MM.1S (cell line): Measurements from ENCODE around the gene SYCN.

ENCODE experiments used
- CTCF ChIP-seq: fragments of 300-600 bp; sonication (generic); IDR thresholded peaks from 2 replicates; pipeline ENCODE4 v1.5.1; 2016; ENCODE audit warnings: antibody characterized with exemption, low read length, mixed read lengths
- EZH2 ChIP-seq: fragments of 300-600 bp; sonication (generic); optimal IDR thresholded peaks from 2 replicates; pipeline ENCODE3; 2017; ENCODE audit warnings: low read depth, mild to moderate bottlenecking, antibody characterized with exemption, low read length, mixed read lengths

- TF ChIP-seq CTCF = no peak
- no peak for TF ChIP-seq EZH2
These were observed 7.1 kb downstream of the SYCN start, which contains the start of gene NCCRP1 for GRCh38 chr19:39196860-39197562.
